Measurements from ENCODE around the gene SEMA3B. TPM values are rescaled to one million over a fixed set of nuclear protein-coding genes. Genes with fewer than 3 reads are reported as not detected.
A peak's percentile ranks its signal among the peaks of the same experiment; 100 is the strongest.

Gene SEMA3B
- total and polyA plus RNA-seq, 5 donors from 2014 or later, result 1.7 TPM; not detected in 4

DNA sequence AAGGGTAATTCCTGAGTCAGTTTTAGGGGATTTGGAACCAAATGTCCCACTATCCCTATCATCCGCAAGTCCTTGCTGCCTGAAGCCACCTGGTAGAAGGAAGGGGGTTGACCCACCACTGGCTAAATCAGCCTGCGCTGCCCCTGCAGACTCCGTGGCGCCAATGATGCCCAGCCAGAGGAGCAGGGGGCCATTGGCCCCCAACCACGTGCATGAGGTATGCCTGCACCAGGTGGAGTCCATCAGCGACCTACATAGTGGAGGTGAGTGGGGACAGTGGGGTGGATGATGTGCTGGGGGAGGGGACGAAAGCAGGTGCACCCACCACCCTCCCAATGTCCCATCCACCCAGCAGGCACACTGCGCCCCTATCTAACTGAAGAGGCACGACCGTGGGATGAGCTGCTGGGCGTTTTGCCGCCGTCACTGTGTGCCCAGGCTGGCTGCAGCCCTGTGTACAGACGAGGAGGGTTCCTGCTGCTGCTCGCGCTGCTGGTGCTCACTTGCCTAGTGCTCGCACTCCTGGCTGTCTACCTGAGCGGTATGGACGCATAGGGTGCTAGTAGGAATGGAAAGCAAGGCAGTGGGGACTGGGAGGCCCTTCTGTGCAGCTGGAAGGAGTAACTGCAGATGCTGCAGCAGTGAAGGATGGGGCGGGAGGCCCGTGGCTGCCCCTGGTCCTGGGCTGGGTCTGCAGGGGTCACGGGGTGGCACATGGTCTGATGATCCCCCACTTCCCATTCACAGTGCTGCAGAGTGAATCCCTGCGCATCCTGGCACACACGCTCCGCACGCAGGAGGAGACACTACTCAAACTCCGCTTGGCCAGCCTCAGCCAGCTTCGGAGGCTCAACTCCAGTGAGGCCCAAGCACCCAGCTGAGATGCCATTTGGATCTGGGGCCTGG, 17.6 kb downstream of the SEMA3B start:
- H3K4me1 Mint-ChIP-seq, result peaks cover 0 to 11% (median 2%) of the 10 kb centered on the region in 4 donors
- peaks cover 4% of the 10 kb centered on the region for H3K36me3 Mint-ChIP-seq
- Histone ChIP-seq H3K9me3 (ENCODE audit: control insufficient read depth in 2 of 2, low read length in 2 of 2) (no peaks in the 10 kb centered on the region), H3K27me3 (ENCODE audit: control insufficient read depth, insufficient read depth, low read length) (no peaks in the 10 kb centered on the region), H3K36me3 (ENCODE audit: control insufficient read depth, insufficient read depth, low read length) (peaks cover 34% of the 10 kb centered on the region), H3K27ac (ENCODE audit: insufficient read depth, low read length, poor library complexity, severe bottlenecking) (no peak overlapping the region), H3K4me3 (ENCODE audit: low read depth, low read length) (no peak overlapping the region), H3K4me1 (ENCODE audit: control insufficient read depth, insufficient read depth, low read length, poor library complexity, severe bottlenecking) (peaks cover 5% of the 10 kb centered on the region)
- H3K27me3 Mint-ChIP-seq, result no peaks in the 10 kb centered on the region
- H3K4me3 Mint-ChIP-seq, result no peak overlapping the region
- H3K27ac Mint-ChIP-seq, result no peak overlapping the region
- no peaks in the 10 kb centered on the region for H3K9me3 Mint-ChIP-seq
- no peak for ATAC-seq (ENCODE audit: low read depth in 2 of 2)
- DNase-seq, result no peak

DNA sequence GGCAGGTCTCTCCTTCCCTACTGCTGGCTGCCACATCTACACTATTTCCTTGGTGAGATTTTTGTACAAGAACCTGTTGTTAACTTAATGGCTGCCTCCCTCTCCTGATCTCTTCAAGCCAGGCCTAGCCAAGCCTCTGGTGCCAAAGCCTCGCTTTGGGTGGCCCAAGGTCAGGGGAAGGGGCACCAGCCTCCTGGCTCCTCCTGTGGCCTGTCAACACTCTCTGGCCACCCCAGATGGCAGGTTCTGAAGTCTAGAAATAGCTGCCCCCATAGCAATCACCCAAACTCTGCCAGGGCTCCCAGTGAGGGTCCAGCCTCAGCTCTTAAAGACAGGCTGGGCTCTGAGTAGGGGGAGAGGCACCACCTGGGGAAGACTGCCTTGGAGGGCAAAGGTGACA, 18.3 kb downstream of the SEMA3B start:
- DNase-seq (no peak), ATAC-seq (ENCODE audit: low read depth in 2 of 2) (no peak)
- Mint-ChIP-seq H3K4me1 (peaks cover 0 to 13% (median 3%) of the 10 kb centered on the region in 4 donors), H3K27me3 (no peaks in the 10 kb centered on the region), H3K36me3 (peaks cover 4% of the 10 kb centered on the region), H3K9me3 (no peaks in the 10 kb centered on the region), H3K4me3 (peak overlapping the region in 2 of 4 donors; percentile 25 to 81), H3K27ac (no peak overlapping the region)
- Histone ChIP-seq H3K36me3 (ENCODE audit: control insufficient read depth, insufficient read depth, low read length) (peaks cover 34% of the 10 kb centered on the region), H3K4me3 (ENCODE audit: low read depth, low read length) (no peak overlapping the region), H3K4me1 (ENCODE audit: control insufficient read depth, insufficient read depth, low read length, poor library complexity, severe bottlenecking) (peaks cover 9% of the 10 kb centered on the region), H3K27me3 (ENCODE audit: control insufficient read depth, insufficient read depth, low read length) (no peaks in the 10 kb centered on the region), H3K9me3 (ENCODE audit: control insufficient read depth in 2 of 2, low read length in 2 of 2) (no peaks in the 10 kb centered on the region), H3K27ac (ENCODE audit: insufficient read depth, low read length, poor library complexity, severe bottlenecking) (no peak overlapping the region)

DNA sequence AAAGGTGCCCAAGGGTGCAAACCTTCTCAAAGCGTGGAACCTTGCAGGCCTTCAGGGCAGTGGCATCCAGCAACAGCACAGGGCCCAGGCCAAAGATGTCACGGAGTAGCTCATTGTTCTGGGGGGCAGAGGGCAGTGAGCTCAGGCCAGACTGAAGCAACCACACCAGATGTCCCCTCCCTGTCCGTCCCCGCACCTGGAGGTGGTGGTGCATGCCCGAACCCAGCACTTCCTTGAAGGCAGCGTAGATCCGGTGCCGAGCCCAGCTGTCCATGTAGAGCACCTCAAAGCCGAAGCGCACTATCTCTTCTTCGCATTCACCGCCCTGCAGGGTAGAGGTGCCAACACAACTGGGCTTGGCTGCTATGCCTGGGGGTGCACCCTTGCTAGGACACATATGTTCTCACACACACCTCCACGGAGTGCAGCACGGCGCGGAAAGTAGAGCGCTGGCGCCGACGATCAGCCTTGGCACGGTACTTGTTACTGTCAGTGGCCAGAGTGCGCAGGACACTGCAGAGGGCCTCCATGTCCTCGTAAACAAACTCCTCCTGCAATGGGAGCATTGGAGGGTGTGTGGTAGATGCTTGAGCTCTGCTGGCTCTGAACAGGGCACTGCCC, 19.6 kb downstream of the SEMA3B start:
- Histone ChIP-seq H3K27ac (ENCODE audit: insufficient read depth, low read length, poor library complexity, severe bottlenecking) (no peak overlapping the region), H3K4me3 (ENCODE audit: low read depth, low read length) (no peak overlapping the region), H3K27me3 (ENCODE audit: control insufficient read depth, insufficient read depth, low read length) (no peaks in the 10 kb centered on the region), H3K9me3 (ENCODE audit: control insufficient read depth in 2 of 2, low read length in 2 of 2) (no peaks in the 10 kb centered on the region), H3K4me1 (ENCODE audit: control insufficient read depth, insufficient read depth, low read length, poor library complexity, severe bottlenecking) (peaks cover 15% of the 10 kb centered on the region), H3K36me3 (ENCODE audit: control insufficient read depth, insufficient read depth, low read length) (peaks cover 34% of the 10 kb centered on the region)
- Mint-ChIP-seq H3K4me1 (peaks cover 0 to 21% (median 10%) of the 10 kb centered on the region in 4 donors), H3K36me3 (peaks cover 4% of the 10 kb centered on the region), H3K27ac (no peak overlapping the region), H3K9me3 (no peaks in the 10 kb centered on the region), H3K4me3 (peak overlapping the region in 1 of 4 donors; percentile 62), H3K27me3 (no peaks in the 10 kb centered on the region)
- DNase-seq (no peak), ATAC-seq (ENCODE audit: low read depth in 2 of 2) (no peak)

DNA sequence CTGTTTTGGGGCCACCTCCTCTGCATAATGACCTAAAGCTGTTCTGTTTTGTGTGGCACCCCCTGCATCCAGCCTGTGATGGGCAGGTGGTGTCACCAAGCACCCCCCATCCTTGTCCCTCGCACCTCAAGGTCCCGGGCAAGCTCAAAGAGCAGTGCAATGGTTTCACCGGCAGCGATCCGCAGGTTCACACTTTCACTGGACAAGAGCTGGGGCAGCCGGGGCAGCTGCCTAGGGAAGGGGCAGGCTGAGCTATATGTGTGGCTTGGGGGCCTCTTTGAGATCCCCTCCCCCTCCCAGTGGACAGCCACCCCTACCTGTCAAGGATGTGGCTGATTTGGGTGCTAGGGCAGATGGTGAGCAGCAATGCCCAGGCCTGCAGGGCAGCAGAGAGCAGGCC, 20.2 kb downstream of the SEMA3B start:
- no peaks in the 10 kb centered on the region for H3K9me3 Mint-ChIP-seq
- H3K36me3 ChIP-seq (ENCODE audit: control insufficient read depth, insufficient read depth, low read length), result peaks cover 34% of the 10 kb centered on the region
- DNase-seq, result no peak

DNA sequence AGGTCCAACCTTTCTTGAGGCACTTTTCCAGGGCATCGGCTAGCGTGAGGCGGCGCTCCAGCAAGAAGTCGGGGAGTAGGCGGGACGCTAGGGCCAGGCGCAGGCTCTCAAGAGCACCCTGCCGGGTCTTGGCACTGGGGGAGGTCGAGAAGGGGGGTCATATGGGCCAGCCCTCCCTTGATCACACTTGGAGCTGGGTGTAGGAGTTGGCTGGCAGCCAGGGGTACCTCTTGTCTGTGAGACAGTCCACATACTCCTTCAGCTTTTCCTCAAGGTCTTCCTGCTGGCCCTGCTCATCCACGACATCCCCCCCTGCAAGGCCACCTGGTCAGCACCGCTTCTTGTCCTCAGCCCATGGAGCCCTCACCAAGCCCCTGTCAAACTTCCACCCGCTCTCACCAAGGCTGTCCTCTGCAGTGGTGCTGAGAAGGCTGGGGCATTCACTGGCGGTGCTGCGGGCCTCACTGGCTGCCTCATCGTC, 21.3 kb downstream of the SEMA3B start:
- Mint-ChIP-seq H3K4me3 (peak overlapping the region; percentile 44 to 62 (median 60)), H3K36me3 (peaks cover 4% of the 10 kb centered on the region), H3K4me1 (peaks cover 0 to 21% (median 12%) of the 10 kb centered on the region in 4 donors), H3K27ac (no peak overlapping the region), H3K27me3 (no peaks in the 10 kb centered on the region), H3K9me3 (no peaks in the 10 kb centered on the region)
- DNase-seq (no peak), ATAC-seq (ENCODE audit: low read depth in 2 of 2) (no peak)
- Histone ChIP-seq H3K27me3 (ENCODE audit: control insufficient read depth, insufficient read depth, low read length) (no peaks in the 10 kb centered on the region), H3K4me1 (ENCODE audit: control insufficient read depth, insufficient read depth, low read length, poor library complexity, severe bottlenecking) (peaks cover 15% of the 10 kb centered on the region), H3K9me3 (ENCODE audit: control insufficient read depth in 2 of 2, low read length in 2 of 2) (no peaks in the 10 kb centered on the region), H3K36me3 (ENCODE audit: control insufficient read depth, insufficient read depth, low read length) (peaks cover 34% of the 10 kb centered on the region), H3K4me3 (ENCODE audit: low read depth, low read length) (no peak overlapping the region), H3K27ac (ENCODE audit: insufficient read depth, low read length, poor library complexity, severe bottlenecking) (no peak overlapping the region)

More for the DNA sequence above, 20.2 kb downstream of the SEMA3B start:
- peaks cover 15% of the 10 kb centered on the region for H3K4me1 ChIP-seq (ENCODE audit: control insufficient read depth, insufficient read depth, low read length, poor library complexity, severe bottlenecking)
- peaks cover 0 to 21% (median 12%) of the 10 kb centered on the region in 4 donors for H3K4me1 Mint-ChIP-seq
- no peak overlapping the region for H3K27ac Mint-ChIP-seq
- H3K4me3 ChIP-seq (ENCODE audit: low read depth, low read length), result no peak overlapping the region
- no peaks in the 10 kb centered on the region for H3K9me3 ChIP-seq (ENCODE audit: control insufficient read depth in 2 of 2, low read length in 2 of 2)
- H3K4me3 Mint-ChIP-seq, result peak overlapping the region in 2 of 4 donors; percentile 21 to 62
- no peaks in the 10 kb centered on the region for H3K27me3 Mint-ChIP-seq
- no peaks in the 10 kb centered on the region for H3K27me3 ChIP-seq (ENCODE audit: control insufficient read depth, insufficient read depth, low read length)
- H3K36me3 Mint-ChIP-seq, result peaks cover 4% of the 10 kb centered on the region
- no peak for ATAC-seq (ENCODE audit: low read depth in 2 of 2)
- no peak overlapping the region for H3K27ac ChIP-seq (ENCODE audit: insufficient read depth, low read length, poor library complexity, severe bottlenecking)

DNA sequence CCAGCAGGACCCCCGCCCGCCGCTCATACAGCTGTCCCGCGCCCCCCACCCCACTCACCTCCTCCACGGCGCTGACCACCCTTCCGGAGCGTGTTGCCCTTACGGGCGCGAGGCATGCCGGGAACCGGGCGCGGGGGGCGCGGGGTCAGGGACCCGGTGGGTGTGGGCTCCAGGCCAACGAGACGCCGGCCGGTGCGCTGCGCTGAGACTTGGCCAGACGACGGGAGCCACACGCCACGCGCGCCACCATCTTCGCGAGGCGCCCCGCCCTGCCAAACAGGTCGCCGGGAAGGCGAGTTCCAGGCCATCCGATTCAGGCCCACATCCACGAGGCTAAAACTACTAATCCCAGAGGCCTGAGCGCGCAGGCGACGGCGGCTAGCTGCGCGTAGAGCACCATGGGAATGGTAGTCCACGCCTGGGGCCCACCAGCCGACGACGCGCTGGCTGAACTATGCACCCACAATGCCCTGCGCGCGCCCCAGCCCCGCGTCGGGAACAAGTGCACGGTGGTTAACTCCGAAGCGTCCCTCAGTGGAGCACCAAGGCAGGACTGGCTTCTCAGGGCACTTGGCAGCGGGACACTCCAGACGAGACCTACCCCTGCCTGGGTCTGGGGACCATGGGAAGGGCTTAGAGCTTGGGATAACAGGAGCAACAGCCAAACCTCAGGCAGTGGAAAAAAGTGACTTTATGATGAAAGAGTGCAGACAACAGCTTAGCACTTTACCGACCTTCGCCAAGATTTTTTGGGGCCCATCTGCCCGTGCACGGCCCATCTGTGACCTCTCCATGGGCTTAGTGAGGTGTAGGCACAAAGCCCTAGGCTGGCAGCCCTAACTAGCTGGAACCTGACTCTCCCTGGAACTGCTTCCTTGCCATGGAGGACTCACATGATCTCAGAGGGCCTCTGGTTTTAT, 23.5 kb downstream of the SEMA3B start, which contains the start of gene IFRD2:
Gene IFRD2, minus strand, starts transcription at position 271 of the 920 bp plus-strand sequence. Its CDS starts 155 bp downstream, at position 116.
- peaks cover 0 to 26% (median 14%) of the 10 kb centered on the region in 4 donors for H3K4me1 Mint-ChIP-seq
- peak within 1 kb of the TSS; percentile 82 to 92 (median 90) for H3K4me3 Mint-ChIP-seq
- DNase-seq, result peak; percentile 95 to 99 (median 95)
- H3K36me3 Mint-ChIP-seq, result peaks cover 4% of the 10 kb centered on the region
- H3K9me3 ChIP-seq (ENCODE audit: control insufficient read depth in 2 of 2, low read length in 2 of 2), result no peaks in the 10 kb centered on the region
- H3K4me1 ChIP-seq (ENCODE audit: control insufficient read depth, insufficient read depth, low read length, poor library complexity, severe bottlenecking), result peaks cover 15% of the 10 kb centered on the region
- H3K27ac Mint-ChIP-seq, result peak within 1 kb of the TSS; percentile 97 to 99 (median 97)
- H3K27ac ChIP-seq (ENCODE audit: insufficient read depth, low read length, poor library complexity, severe bottlenecking), result peak within 1 kb of the TSS; percentile 80
- peaks cover 29% of the 10 kb centered on the region for H3K36me3 ChIP-seq (ENCODE audit: control insufficient read depth, insufficient read depth, low read length)
- no peaks in the 10 kb centered on the region for H3K27me3 ChIP-seq (ENCODE audit: control insufficient read depth, insufficient read depth, low read length)
- no peaks in the 10 kb centered on the region for H3K9me3 Mint-ChIP-seq
- no peaks in the 10 kb centered on the region for H3K27me3 Mint-ChIP-seq
- peak; percentile 99 for ATAC-seq (ENCODE audit: low read depth in 2 of 2)
- peak within 1 kb of the TSS; percentile 75 for H3K4me3 ChIP-seq (ENCODE audit: low read depth, low read length)

Data from CD4-positive, CD25-positive, alpha-beta regulatory T cell (primary cell).